ENCODE measurements around the gene DTX2.
"Not testable (repeated sequence)": the region's sequence is repeated elsewhere in the genome, so short reads cannot be mapped to it uniquely, and the experiment has no call there.

Gene DTX2

GRCh38 chr7:76445577-76446008, 15.9 kb upstream of the DTX2 start:
- not testable (repeated sequence) for DNase-seq

- not testable (repeated sequence) for DNase-seq
Observed at GRCh38 chr7:76457017-76457416, 4.5 kb upstream of the DTX2 start.

- DNase-seq, result not testable (repeated sequence)
Observed at GRCh38 chr7:76458504-76458903, 3.0 kb upstream of the DTX2 start.

- not testable (repeated sequence) for DNase-seq
Observed at GRCh38 chr7:76460767-76461166, 742 bp upstream of the DTX2 start.

- not testable (repeated sequence) for DNase-seq
Observed at GRCh38 chr7:76462271-76462882, 868 bp downstream of the DTX2 start.

- not testable (repeated sequence) for DNase-seq
Observed at GRCh38 chr7:76464959-76465358, 3.5 kb downstream of the DTX2 start.

GRCh38 chr7:76465950-76466349, 4.4 kb downstream of the DTX2 start:
- DNase-seq, result not testable (repeated sequence)

GRCh38 chr7:76467743-76468404, 6.4 kb downstream of the DTX2 start:
- DNase-seq, result not testable (repeated sequence)

- DNase-seq, result not testable (repeated sequence)
Observed at GRCh38 chr7:76471556-76472221, 10.2 kb downstream of the DTX2 start.

- DNase-seq, result not testable (repeated sequence)
Observed at GRCh38 chr7:76473097-76473496, 11.6 kb downstream of the DTX2 start.

- not testable (repeated sequence) for DNase-seq
Observed at GRCh38 chr7:76476280-76476679, 14.8 kb downstream of the DTX2 start.

- not testable (repeated sequence) for DNase-seq
Observed at GRCh38 chr7:76476742-76477474, 15.4 kb downstream of the DTX2 start.

GRCh38 chr7:76479628-76480027, 18.1 kb downstream of the DTX2 start:
- not testable (repeated sequence) for DNase-seq

- not testable (repeated sequence) for DNase-seq
Observed at GRCh38 chr7:76480403-76481253, 19.1 kb downstream of the DTX2 start.

- not testable (repeated sequence) for DNase-seq
Observed at GRCh38 chr7:76482660-76483059, 21.2 kb downstream of the DTX2 start.

GRCh38 chr7:76483081-76483480, 21.6 kb downstream of the DTX2 start:
- not testable (repeated sequence) for DNase-seq

- DNase-seq, result not testable (repeated sequence)
Observed at GRCh38 chr7:76484456-76484855, 22.9 kb downstream of the DTX2 start.

- not testable (repeated sequence) for DNase-seq
Observed at GRCh38 chr7:76485822-76486610, 24.5 kb downstream of the DTX2 start.

GRCh38 chr7:76486618-76487017, 25.1 kb downstream of the DTX2 start:
- DNase-seq, result not testable (repeated sequence)

- not testable (repeated sequence) for DNase-seq
Observed at GRCh38 chr7:76487969-76488368, 26.5 kb downstream of the DTX2 start.

GRCh38 chr7:76492139-76492538, 30.6 kb downstream of the DTX2 start:
- not testable (repeated sequence) for DNase-seq

All from NCI-H1694 (cell line).